ENCODE data around the gene GALNT4. TPM values are rescaled to one million over a fixed set of nuclear protein-coding genes. Genes with fewer than 3 reads are reported as not detected.

The GALNT4 gene
- total and polyA plus RNA-seq, 2 donors (not counting 1 experiment from before 2014, with no cell fraction given): 9.1 to 16.0 TPM

GRCh38 chr12:89481213-89481914 lies 43.2 kb downstream of the GALNT4 start:
- no peaks in the 10 kb centered on the region for H3K79me2 ChIP-seq (ENCODE audit: control insufficient read depth, insufficient read depth, low read length)
- H2AFZ ChIP-seq (ENCODE audit: low read length): no peak overlapping the region
- H3K27ac ChIP-seq (ENCODE audit: insufficient read depth, low read length): no peak overlapping the region
- no peaks in the 10 kb centered on the region for H4K20me1 ChIP-seq (ENCODE audit: control insufficient read depth, extremely low read depth, insufficient read depth, low read length)
- H3K27me3 ChIP-seq (ENCODE audit: control insufficient read depth, insufficient read depth, low read length): no peaks in the 10 kb centered on the region
- H3K4me2 ChIP-seq (ENCODE audit: extremely low read depth, insufficient read depth, low read length): no peak overlapping the region
- no peak overlapping the region for H3K4me3 ChIP-seq (replicated peaks in 1 of 4; ENCODE audit: control extremely low read depth in 1 of 4, insufficient read depth in 1 of 4, low read depth in 3 of 4, low read length in 4 of 4)
- no peak overlapping the region for H3K9ac ChIP-seq (ENCODE audit: insufficient read depth, low read length)
- DNase-seq (ENCODE audit: low read depth in 2 of 2): peak in 1 of 2 donors; percentile 56
- H3K36me3 ChIP-seq (ENCODE audit: control insufficient read depth, insufficient read depth, low read length): no peaks in the 10 kb centered on the region
- H3K4me1 ChIP-seq (ENCODE audit: control insufficient read depth, extremely low read depth, insufficient read depth, low read length): no peaks in the 10 kb centered on the region
- no peaks in the 10 kb centered on the region for H3K9me3 ChIP-seq (ENCODE audit: control insufficient read depth, insufficient read depth, low read depth, low read length)
- TF ChIP-seq CTCF (conservative IDR thresholded peaks at IDR 0.05 in 1 of 2, IDR thresholded peaks at IDR 0.05 in 1 of 2; ENCODE audit: low read depth in 1 of 2, low read length in 2 of 2) (no peak), EZH2 (IDR thresholded peaks at IDR 0.05; ENCODE audit: low read length, missing control alignments) (no peak)

- H3K4me1 ChIP-seq (ENCODE audit: control insufficient read depth, extremely low read depth, insufficient read depth, low read length): no peaks in the 10 kb centered on the region
These were observed 44.6 kb downstream of the GALNT4 start for GRCh38 chr12:89479982-89480381.

More at GRCh38 chr12:89479982-89480381, 44.6 kb downstream of the GALNT4 start:
- Histone ChIP-seq H4K20me1 (ENCODE audit: control insufficient read depth, extremely low read depth, insufficient read depth, low read length) (no peaks in the 10 kb centered on the region), H3K9ac (ENCODE audit: insufficient read depth, low read length) (no peak overlapping the region), H3K36me3 (ENCODE audit: control insufficient read depth, insufficient read depth, low read length) (no peaks in the 10 kb centered on the region), H3K4me3 (replicated peaks in 1 of 4; ENCODE audit: control extremely low read depth in 1 of 4, insufficient read depth in 1 of 4, low read depth in 3 of 4, low read length in 4 of 4) (no peak overlapping the region), H3K9me3 (ENCODE audit: control insufficient read depth, insufficient read depth, low read depth, low read length) (no peaks in the 10 kb centered on the region), H2AFZ (ENCODE audit: low read length) (no peak overlapping the region), H3K79me2 (ENCODE audit: control insufficient read depth, insufficient read depth, low read length) (no peaks in the 10 kb centered on the region), H3K4me2 (ENCODE audit: extremely low read depth, insufficient read depth, low read length) (no peak overlapping the region), H3K27ac (ENCODE audit: insufficient read depth, low read length) (no peak overlapping the region), H3K27me3 (ENCODE audit: control insufficient read depth, insufficient read depth, low read length) (no peaks in the 10 kb centered on the region)
- TF ChIP-seq CTCF (conservative IDR thresholded peaks at IDR 0.05 in 1 of 2, IDR thresholded peaks at IDR 0.05 in 1 of 2; ENCODE audit: low read depth in 1 of 2, low read length in 2 of 2) (no peak), EZH2 (IDR thresholded peaks at IDR 0.05; ENCODE audit: low read length, missing control alignments) (no peak)
- no peak for DNase-seq (ENCODE audit: low read depth in 2 of 2)
